Measurements from ENCODE around the gene UBR3.
"Not testable (repeated sequence)": the region's sequence is repeated elsewhere in the genome, so short reads cannot be mapped to it uniquely, and the experiment has no call there.

Gene UBR3

GRCh38 chr2:169955940-169956339 lies 128.7 kb downstream of the UBR3 start:
- no peak for DNase-seq (ENCODE audit: low read depth)

- DNase-seq (ENCODE audit: low read depth): not testable (repeated sequence)
These were observed 130.0 kb downstream of the UBR3 start for GRCh38 chr2:169957219-169957618.

- DNase-seq (ENCODE audit: low read depth): no peak
These were observed 134.7 kb downstream of the UBR3 start for GRCh38 chr2:169961911-169962310.

GRCh38 chr2:169963786-169964185 lies 136.5 kb downstream of the UBR3 start:
- DNase-seq (ENCODE audit: low read depth): no peak

- no peak for DNase-seq (ENCODE audit: low read depth)
These were observed 137.5 kb downstream of the UBR3 start for GRCh38 chr2:169964740-169965139.

GRCh38 chr2:169965495-169965894 lies 138.2 kb downstream of the UBR3 start:
- no peak for DNase-seq (ENCODE audit: low read depth)

- DNase-seq (ENCODE audit: low read depth): no peak
These were observed 139.2 kb downstream of the UBR3 start for GRCh38 chr2:169966454-169966853.

- DNase-seq (ENCODE audit: low read depth): no peak
These were observed 141.5 kb downstream of the UBR3 start for GRCh38 chr2:169968743-169969142.

GRCh38 chr2:169975221-169975620 lies 148.0 kb downstream of the UBR3 start:
- no peak for DNase-seq (ENCODE audit: low read depth)

- no peak for DNase-seq (ENCODE audit: low read depth)
These were observed 149.1 kb downstream of the UBR3 start for GRCh38 chr2:169976335-169976851.

- DNase-seq (ENCODE audit: low read depth): no peak
These were observed 150.3 kb downstream of the UBR3 start for GRCh38 chr2:169977530-169977929.

- DNase-seq (ENCODE audit: low read depth): no peak
These were observed 151.3 kb downstream of the UBR3 start for GRCh38 chr2:169978402-169979017.

- DNase-seq (ENCODE audit: low read depth): no peak
These were observed 151.8 kb downstream of the UBR3 start for GRCh38 chr2:169979025-169979424.

- DNase-seq (ENCODE audit: low read depth): no peak
These were observed 152.7 kb downstream of the UBR3 start for GRCh38 chr2:169980001-169980400.

- no peak for DNase-seq (ENCODE audit: low read depth)
These were observed 153.4 kb downstream of the UBR3 start for GRCh38 chr2:169980643-169981042.

- DNase-seq (ENCODE audit: low read depth): no peak
These were observed 155.7 kb downstream of the UBR3 start for GRCh38 chr2:169982929-169983328.

GRCh38 chr2:169983506-169983905 lies 156.3 kb downstream of the UBR3 start:
- no peak for DNase-seq (ENCODE audit: low read depth)

GRCh38 chr2:169984145-169984544 lies 156.9 kb downstream of the UBR3 start:
- no peak for DNase-seq (ENCODE audit: low read depth)

- DNase-seq (ENCODE audit: low read depth): no peak
These were observed 167.5 kb downstream of the UBR3 start for GRCh38 chr2:169994752-169995151.

- no peak for DNase-seq (ENCODE audit: low read depth)
These were observed 170.1 kb downstream of the UBR3 start for GRCh38 chr2:169997140-169997887.

GRCh38 chr2:169999054-169999453 lies 171.8 kb downstream of the UBR3 start:
- no peak for DNase-seq (ENCODE audit: low read depth)

- DNase-seq (ENCODE audit: low read depth): no peak
These were observed 174.8 kb downstream of the UBR3 start for GRCh38 chr2:170002096-170002495.

GRCh38 chr2:170005702-170006101 lies 178.4 kb downstream of the UBR3 start:
- DNase-seq (ENCODE audit: low read depth): no peak
